Activated CD4-positive, alpha-beta T cell treated with anti-CD3 and anti-CD28 coated beads, Interleukin-2, amount 50 U/mL, for 1 hour (primary cell): ENCODE data around the gene HPDL.

ENCODE experiments used
- DNase-seq: peaks from one replicate; pipeline ENCODE4 v3.0.0-alpha.2; 2020

The HPDL gene

DNA sequence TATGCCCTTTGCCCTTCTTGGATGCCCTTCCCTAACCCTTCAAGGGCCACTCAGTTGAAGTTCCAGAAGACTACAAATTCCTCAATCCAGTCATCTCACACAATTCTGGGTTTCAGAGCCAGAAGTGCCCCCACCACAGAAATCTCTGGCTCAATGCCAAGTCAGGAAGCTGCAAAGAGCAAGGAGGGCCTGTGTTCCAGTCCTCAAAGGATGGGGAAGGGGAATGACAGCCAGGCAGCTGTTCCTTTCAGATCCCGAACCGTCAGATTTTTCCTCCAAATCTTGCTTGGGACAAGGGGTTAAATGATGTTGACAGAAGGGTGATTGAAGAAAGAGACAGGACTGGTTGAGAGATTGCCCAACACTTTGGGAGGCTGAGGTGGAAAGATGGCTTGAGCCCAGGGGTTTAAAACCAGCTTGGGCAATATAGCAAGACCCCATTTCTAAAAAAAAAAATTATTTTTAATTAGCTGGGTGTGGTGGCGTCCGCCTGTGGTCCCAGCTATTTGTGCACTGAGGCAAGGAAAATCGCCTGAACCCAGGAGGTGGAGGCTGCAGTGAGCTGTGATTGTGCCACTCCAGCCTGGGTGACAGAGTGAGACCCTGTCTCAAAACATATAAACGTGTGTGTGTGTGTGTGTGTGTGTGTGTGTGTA lies 716 bp upstream of the HPDL start:
- no peak for DNase-seq

DNA sequence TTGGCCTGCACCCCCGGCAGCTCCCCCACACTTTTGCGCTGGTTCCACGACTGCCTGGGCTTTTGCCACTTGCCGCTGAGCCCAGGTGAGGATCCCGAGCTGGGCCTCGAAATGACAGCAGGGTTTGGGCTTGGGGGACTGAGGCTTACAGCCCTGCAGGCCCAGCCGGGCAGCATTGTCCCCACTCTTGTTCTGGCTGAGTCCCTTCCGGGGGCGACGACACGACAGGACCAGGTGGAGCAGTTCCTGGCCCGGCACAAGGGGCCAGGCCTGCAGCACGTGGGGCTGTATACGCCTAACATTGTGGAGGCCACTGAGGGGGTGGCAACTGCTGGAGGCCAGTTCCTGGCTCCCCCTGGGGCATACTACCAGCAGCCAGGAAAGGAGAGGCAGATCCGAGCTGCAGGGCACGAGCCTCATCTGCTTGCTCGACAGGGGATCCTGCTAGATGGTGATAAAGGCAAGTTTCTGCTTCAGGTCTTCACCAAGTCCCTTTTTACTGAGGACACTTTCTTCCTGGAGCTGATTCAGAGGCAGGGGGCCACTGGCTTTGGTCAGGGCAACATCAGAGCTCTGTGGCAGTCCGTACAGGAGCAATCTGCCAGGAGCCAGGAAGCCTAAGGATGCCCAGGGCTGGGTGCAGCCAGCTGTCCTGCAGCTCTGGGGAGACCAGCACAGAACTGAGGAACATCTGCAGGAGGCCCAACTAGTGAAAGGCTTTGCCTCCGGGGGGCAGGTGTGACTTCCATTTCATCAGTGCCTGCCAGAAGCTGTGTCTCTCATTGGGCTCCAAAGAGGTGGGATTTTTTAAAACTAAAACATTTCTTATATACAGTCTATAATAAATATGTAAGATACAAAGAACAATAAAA lies 1.2 kb downstream of the HPDL start:
- DNase-seq, result no peak

DNA sequence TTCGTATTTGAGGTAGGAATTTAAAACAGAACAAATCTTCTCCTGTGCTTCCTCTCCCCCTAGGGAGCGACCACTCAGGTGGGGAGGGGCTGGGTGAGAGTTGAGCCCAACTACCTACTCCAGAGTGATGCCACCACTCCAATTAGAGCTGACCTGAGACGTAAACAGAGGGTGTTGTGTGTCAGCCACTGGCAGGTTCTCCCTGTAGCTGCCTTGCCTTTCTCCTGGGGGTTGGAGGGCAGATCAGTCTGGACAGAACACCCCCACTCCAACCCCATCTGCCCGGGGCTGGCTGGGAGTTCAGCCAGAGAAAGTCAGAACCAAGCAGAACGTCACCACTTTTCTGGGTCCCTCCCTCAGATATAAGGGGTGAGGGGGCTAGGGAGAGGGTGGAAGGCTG lies 2.0 kb downstream of the HPDL start:
- no peak for DNase-seq

DNA sequence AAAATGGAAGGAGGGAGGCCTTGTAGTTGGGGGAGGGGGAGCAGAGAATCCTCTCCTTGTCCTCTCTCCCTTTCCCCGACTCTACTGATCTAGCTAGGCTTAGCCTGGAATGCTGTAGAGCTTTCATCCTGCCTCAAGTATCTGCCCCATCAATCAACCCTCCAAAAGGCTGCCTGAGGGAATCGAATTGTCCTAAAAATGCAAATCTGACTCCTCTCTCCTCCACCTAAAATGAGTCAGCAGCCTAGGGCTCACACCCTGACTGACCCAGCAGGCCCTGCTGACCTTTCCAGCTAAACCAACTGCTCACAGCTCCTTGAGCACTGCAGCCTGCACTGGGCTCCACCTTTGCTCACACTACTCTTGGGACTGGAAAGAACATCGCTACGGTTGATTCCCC lies 2.8 kb downstream of the HPDL start:
- no peak for DNase-seq

DNA sequence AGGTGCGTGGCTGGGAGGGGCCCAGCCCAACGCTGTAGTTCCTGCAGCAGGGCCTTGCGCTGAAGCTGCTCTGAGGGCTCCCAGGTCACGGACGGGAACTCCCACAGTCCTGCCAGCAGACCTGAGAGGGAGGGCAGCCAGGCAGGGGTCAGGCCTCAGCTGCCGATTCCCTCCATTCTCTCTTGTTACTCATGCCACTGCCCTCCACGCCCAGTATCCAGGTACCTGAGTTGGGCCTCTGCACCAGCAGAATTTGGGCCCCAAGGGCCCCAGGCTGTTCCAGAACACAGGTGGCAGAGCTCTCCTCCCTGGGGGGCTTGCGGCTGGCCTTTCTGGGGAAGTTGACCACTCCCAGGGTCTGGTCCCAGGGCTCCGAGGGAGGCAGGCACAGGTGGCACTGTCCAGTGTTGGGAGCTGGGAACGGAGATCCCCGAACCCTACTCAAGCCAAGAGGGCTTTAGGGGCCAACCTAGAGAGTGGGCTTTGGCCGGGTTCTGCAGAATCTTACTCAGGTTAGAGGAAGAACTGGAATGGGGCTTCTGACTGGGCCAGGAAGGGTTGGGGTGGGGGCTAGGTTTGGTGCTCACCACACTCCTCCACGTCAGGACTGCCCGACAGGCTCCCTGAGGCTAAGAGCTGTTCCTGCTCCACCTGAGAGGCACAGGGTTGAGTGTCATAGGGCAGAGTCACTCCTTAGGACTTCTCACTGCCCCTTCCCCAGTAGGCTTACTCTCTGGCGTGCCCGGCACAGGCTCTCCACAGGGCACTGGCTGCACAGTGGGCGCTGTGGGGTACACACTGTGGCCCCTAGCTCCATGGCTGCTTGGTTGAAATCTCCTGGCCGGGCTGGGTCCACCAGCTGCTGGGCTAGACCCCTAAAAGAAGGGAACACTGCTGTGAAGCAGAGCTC lies 5.0 kb downstream of the HPDL start:
- no peak for DNase-seq

DNA sequence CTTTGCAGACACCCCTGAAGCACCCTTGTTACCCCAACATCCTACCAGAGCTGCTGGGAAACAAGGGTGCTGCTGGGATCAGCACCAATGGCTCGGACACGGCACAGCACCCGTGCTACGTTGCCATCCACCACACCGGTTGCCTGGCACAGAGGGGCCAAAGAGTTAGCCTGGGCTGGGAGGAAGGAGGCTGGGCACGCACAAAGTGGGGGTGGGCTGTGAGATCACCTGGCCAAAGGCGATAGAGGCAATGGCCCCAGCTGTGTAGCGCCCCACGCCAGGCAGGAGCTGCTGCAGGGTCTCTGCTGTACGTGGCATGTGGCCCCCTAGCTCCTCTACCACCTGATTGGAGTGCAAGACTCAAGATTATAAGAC lies 5.6 kb downstream of the HPDL start:
- no peak for DNase-seq

DNA sequence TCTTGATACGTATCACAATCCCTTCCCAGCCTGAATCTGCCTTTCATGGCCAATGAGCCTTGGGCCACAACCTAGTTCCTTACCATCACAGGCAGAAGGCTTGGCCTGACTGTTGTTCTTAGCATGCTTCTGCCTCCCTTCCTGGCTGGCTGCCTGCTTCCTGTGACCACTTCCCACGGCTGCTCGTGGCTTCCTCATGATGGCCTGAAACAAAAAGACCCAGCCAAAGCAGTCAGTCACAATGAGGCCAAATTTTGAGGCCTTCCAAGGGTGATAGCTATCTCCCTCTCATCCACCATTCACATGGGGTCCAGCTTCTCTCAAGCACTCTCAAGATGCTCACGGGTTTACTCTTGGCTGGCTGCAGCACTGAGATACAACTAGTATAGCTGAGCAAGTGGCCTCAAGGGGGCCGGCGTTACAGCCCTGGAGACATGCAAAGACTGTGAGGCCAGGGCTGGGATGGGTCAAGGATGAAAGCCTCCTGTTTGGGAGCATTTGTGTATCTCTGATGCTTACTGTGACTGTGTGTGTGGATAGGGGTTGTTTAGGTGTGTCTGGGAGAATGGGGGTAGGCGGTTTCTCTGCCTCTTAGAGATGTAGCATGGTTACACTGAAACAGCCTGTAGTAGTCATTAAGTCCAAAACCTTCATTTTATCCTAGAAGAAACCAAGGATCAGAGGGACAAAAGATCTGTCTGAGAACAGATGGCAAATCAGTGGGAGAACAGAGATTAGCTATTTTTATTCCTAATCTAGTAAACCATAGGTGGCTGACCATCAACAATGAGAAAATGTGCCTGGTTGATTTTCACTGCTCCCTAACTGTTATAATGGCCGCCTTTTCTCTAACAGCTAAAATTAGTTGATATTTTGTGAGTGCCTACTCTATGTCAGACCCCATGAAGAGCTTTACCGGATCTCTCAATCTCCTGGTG lies 7.9 kb downstream of the HPDL start:
- no peak for DNase-seq

DNA sequence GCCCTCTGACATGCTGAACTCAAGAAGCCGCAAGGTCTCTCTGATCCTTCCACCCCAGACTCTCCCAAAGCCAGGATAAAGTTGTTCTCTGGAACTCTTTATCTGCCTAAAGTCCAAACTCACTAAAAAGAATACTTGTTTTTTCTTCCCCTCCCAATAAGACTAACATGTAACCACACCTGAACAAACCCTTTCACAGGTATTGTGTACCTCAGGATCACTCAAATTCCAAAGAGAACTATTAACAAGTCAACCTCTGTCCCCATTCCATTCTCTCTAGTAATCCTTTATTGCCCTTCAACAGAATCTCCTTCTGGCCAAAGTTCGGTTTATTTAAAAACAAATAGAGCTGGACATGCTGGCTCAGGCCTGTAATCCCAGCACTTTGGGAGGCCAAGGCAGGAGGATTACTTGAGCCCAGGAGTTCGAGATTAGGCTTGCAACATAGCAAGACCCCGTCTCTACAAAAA lies 9.2 kb downstream of the HPDL start:
- no peak for DNase-seq

DNA sequence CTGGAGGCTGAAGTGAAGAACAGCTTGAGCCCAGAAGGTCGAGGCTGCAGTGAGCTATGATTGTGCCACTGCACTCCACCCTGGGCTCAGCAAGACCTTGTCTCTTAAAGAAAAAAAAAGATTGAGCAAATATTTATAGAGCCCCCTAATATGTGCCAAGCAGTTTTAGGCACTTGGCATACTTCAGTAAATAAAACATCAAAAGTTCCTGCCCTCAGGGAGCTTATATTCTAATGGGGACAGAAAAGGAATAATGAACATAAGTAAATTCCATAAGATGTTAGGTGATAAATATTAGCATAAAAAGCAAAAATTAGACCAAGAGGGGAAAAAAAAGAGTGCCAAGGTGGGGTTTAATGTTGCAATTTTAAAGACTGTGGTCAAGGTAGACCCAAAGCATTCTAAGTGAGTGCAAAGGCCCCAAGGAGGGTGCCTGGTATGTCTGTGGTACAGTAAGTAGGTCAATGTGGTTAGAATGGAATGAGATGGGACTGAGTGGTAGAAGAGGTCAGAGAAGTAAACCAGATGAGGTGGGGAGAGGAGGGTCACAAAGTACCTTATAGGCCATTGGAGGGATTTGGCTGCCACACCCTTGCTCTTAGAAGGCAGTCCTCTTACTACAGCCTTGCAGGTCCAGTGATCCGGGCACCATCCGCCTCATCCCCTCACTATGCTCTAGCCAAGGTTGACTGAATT lies 11.1 kb downstream of the HPDL start:
- DNase-seq, result no peak

DNA sequence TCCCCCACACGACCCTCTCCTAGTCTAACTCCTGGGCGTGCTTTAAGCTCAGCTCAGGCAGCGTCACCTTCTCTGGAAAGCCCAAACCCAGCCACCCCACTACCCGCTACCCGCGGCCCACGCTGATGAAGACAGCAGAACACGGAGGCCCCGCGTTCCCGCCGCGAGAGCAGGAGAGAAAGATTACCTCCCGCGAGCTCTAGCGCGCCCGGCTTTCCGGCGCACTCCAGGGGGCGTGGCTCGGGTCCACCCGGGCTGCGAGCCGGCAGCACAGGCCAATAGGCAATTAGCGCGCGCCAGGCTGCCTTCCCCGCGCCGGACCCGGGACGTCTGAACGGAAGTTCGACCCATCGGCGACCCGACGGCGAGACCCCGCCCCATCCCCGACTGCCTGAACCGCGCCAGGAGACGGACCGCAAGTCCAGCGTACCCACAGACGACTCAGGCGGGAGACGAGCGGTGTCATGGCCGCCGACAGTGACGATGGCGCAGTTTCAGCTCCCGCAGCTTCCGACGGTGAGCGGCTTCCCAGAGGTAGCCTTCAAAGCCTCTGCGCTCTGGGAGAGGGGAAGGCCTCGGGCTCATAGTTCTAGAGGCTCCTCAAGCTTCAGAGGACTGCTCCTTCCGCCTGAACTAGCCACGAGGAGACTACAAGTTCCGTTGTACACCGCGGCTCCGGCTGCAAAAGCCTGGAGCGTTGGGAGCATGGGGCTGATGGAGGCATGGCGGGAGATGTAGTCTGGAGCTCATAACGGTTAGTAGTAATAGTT lies 13.3 kb downstream of the HPDL start, which contains the start of the genes MUTYH and TOE1:
TSS of gene MUTYH (minus strand) at position 652 of the 770 bp plus-strand sequence. CDS start 5,935 bp downstream, outside the sequence.
TSS of gene TOE1 (plus strand) at position 382 of the 770 bp plus-strand sequence. CDS start at position 465, 83 bp downstream.
- peak; percentile 87 for DNase-seq

DNA sequence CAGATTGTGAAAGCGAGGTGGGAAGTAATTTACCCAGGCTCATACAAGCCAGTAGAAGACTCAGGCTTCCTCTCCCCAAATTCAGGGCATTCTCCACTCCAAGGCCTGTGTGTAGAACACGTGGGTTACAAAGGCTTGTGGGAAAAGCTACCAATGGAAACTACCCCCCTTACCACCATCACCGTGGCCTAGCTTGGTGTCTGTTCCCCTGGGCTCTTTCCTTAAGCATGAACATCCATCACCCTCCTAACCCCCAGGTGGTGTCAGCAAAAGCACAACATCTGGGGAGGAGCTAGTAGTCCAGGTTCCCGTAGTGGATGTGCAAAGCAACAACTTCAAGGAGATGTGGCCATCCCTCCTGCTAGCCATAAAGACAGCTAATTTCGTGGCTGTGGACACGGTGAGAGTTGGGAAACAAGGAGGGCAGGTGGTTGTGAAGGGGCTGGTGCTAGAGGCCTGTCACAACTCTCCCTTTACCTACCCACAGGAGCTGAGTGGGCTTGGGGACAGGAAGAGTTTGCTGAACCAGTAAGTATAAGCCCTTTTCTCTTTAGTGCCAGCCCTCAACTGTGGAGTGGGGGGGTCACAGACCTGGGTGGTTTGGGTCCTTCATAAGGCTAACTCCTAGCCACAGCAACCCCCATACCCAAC lies 14.2 kb downstream of the HPDL start:
- DNase-seq, result no peak

DNA sequence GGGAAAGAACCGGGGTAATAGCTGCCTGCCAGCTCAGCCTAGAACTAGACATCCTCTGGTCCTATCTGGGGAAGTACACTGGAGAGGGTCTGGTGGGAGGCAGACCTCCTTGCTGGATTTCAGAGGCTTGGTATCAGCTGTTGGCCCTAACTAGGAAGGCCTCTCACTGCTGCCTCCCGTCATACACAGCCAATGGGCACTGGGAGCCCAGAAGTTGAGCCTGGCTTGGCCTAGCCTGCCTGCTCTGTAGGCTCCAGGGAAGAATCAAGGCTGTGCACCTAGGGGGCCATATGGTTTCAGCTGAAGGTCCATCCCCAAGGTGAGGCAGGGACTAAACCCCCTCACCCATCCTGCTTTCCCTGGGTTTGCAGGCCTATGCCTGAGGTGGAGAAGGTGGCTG lies 17.8 kb downstream of the HPDL start:
- no peak for DNase-seq

DNA sequence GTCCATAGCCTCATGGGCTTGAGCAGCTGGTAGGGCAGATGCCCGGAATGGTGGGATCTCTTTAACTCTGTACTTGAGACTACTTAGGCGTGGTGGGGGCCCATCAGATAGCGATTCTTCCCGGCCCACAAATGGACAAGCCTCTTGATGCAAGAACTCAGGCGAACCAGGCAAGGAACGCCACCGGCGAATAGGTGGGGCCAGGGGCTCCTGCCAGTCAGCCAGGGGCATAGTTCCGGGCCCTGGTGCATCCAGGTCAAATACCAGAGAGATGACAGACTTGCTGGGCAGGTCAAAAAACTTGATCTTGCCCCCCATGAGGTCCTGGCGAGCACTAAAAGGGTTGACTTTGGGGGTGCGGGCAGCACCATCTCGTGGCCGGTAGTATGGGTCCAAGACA lies 18.3 kb downstream of the HPDL start:
- DNase-seq, result no peak

DNA sequence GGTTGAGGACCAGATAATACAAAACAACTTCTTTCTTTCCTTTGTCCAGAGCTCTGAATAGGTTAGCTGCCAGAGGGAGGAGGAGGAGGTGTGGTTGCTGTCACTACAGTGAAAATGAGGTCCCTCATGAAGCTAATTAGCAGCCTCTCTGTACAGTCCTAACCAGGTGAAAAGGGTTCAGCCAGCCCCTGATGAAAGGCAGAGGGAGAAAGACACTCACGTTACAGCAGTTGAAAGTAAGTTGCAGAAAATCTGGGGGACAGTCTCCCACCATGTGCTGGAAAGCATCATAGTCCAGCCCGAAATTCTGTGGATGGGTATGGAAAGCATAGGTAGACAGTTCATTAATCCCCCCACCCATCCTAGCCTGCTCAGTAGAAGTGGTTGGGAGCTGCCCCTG lies 19.8 kb downstream of the HPDL start:
- no peak for DNase-seq

DNA sequence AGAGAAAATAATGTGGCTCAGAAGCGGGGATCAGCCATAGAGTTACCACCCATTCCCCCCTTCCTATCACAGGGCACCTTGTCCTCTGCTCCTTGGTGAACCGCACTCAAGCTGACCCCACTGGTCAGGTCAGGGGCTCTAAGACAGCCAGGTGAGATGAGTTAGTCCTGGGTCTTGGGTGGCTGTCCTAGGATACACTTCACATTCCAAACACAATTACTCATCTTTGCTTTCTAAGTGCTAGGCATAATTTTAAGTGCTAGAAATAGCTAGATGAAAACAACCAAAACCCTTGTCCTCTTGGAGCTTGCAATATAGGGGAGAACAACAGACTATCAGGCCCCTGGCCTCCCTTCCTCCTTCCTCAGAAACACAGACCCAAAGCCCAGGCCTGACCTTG lies 21.3 kb downstream of the HPDL start:
- DNase-seq, result no peak

DNA sequence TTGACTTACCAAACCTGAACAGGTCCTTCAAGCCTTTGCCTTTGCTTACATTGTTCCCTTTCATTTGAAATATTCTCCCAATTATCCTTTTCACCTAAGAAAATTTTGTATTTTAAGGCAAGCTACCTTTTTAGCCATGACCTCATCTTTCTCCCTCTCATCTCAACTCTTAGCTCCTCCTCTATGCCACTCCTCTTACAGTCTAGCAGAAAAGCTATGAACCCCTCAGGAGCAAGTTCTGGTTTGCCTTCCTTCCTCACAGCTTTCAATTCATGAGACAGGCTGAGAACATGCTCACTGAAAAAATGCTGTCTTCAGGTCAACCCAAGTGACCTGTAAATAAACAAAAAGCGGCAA lies 21.9 kb downstream of the HPDL start:
- no peak for DNase-seq

DNA sequence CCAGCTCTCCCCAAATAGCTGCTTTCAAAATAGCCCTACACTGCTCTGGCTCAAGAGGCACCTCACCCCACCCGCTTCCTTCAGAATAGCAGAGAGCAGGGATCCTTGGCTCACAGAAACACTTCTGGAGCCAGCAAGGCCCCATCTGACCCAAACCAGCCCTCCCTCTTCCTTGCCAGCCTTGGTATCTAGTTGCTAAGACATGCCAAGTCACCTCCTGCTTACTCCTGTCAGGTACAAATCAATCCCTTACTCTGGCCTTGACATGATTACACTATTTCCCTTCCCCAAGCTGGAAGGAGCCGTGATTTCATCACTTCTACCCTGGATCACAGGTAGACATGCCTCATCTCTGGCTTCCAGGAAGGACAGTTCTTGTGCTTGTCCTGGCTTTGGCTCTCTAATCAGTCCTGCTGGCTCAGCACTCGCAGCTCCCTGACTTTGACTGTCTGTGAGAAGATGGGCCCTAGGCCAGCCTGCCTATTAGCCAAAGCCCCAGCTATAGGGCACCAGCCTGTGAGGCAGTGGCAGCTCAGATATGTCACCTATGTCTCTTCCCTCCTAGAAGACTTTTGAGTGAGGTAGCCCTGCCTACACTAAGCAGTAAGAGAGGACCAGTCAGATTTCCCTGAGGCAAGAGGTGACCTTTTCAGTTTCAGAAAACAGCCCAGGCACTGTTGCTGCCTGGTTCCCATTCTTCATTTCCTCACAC lies 22.4 kb downstream of the HPDL start:
- no peak for DNase-seq

DNA sequence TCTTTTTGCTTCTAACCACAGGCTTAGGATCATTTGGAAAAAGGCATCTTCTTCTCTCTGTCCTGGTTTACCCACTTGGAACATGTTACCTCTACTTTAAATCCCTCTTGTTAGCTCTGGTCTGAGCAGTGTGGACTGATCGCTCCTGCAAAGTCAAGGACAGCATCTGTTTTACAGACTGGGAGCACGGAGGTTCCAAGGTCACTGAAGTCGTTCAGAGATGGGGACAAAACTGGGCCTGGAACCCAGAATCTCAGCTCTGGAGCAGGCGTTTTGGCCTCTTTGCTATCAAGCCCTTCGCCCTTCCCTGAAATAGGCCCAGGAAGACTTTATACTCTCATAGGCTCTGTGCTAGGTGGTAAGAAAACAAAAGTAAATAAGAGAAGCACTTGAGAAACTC lies 24.8 kb downstream of the HPDL start:
- no peak for DNase-seq

DNA sequence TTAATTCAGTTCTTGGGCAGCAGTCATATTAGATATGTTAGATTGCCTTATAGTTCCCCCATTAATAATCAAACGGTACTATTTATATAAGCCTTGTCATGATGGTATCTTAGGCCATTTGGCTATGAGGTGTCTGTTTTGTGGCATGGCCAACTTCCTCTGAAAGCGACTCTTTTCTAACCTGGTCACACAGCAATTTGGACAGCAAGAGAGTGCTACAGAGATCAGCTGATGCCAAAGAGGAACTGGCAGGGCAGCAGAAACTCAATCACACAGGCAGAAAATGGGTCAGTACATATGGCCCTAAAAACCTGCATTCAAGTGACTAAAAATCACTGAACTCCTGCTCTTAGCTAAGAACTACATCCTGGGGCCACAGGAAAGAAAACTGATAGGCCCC lies 27.0 kb downstream of the HPDL start:
- DNase-seq, result no peak
